ENCODE measurements around the gene RAD9B.
"Not testable (repeated sequence)": the region's sequence is repeated elsewhere in the genome, so short reads cannot be mapped to it uniquely, and the experiment has no call there.

Gene RAD9B

DNA sequence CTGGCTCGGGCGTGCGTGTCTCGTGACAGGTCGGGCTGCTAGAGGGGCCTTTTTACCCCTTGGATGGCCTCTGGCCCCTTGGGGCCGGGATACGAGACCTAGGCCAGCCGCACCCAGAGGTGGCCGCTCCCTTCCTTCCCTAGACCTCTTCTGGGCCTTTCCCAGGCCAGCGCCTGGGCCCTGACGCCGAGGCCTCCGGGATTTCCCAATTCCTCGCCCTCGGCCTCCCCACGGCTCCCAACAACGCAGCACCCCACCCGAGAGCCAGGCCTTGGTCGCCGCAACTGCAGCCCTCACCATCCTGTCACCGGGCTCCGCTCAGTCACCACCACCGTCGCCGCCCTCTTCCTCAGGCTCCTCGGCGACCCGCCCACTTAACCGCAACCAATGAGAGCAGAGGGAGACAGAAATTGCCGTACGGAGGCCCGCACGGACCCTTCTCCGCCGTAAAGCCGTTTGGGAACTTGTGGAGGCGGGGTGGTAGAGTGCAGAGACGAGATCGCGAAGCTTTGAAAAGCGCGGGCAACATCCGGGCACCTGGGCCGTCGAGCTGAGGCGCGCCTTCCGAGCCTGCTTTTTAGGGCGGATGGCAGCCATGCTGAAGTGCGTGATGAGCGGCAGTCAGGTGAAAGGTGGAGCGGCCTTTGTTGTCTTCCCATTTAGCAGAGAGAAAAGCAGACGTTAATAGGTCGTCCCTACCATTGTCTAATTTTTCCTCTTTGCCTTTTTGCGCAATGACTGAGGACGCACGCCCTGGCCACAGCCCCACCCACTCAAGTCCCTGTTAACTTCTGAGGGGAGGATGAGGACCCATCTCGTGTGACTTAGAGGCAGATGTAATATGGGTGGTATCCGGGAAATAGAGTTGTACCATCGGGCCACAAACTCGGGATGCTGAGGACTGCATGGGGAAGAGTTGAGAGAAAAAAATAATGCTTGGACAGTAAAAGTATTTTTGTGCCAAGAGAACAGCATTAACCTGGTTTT lies at the start of gene RAD9B, which contains the start of gene VPS29:
RAD9B (plus strand) TSS at position 580 of the 987 bp plus-strand sequence; CDS start at position 587, 7 bp downstream.
VPS29 (minus strand) TSS at position 360 of the 987 bp plus-strand sequence; CDS start at position 300, 60 bp downstream.
- peak; percentile 95 for DNase-seq (ENCODE audit: low spot score)

GRCh38 chr12:110453569-110454296 lies 48.4 kb upstream of the RAD9B start:
- no peak for DNase-seq (ENCODE audit: low spot score)

DNA sequence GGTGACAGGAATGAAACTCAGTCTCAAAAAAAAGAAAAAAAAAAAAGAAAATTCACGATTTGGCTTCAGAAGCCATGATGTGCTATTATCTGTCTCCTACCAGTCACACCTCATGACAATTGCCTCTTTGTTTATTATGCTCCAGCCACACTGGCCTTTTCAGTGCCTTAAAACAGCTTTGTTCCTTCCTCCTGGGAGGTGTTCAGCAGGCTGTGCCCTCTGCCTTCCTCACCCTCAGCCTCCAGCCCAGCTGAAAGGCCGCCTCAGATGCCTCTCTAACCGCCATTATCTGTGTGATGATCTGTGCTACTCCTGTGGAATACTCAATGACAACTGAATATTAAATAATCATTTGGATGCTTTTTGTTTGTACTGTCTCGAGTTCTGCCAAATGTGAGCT lies 43.4 kb upstream of the RAD9B start:
- no peak for DNase-seq (ENCODE audit: low spot score)

DNA sequence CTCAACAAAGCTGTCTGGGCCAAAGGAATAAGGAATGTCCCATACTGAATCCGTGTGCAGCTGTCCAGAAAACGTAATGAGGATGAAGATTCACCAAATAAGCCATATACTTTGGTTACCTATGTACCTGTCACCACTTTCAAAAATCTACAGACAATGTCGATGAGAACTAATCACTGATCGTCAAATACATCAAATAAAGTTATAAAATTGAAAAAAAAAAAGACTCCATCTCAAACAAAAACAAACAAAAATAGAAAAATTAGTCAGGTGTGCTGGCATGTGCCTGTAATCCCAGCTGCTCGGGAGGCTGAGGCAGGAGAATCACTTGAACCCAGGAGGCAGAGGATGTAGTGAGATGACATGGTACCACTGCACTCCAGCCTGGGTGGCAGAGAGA lies 40.9 kb upstream of the RAD9B start:
- DNase-seq (ENCODE audit: low spot score), result not testable (repeated sequence)

GRCh38 chr12:110465024-110465423 lies 37.1 kb upstream of the RAD9B start:
- DNase-seq (ENCODE audit: low spot score), result no peak

DNA sequence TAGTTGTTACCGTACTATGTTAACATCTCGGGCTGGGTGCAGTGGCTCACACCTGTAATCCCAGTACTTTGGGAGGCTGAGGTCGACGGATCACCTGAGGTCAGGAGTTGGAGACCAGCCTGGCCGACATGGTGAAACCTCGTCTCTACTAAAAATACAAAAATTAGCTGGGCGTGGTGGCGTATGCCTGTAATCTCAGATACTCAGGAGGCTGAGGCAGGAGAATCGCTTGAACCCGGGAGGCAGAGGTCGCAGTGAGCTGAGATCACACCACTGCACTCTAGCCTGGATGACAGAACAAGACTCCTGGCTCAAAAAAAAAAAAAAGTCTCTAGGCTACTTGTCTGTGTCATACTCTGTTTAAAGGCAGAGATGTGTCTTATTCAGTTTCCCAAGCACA lies 36.4 kb upstream of the RAD9B start:
- not testable (repeated sequence) for DNase-seq (ENCODE audit: low spot score)

- DNase-seq (ENCODE audit: low spot score), result no peak
Observed at GRCh38 chr12:110466791-110467190, 35.3 kb upstream of the RAD9B start.

DNA sequence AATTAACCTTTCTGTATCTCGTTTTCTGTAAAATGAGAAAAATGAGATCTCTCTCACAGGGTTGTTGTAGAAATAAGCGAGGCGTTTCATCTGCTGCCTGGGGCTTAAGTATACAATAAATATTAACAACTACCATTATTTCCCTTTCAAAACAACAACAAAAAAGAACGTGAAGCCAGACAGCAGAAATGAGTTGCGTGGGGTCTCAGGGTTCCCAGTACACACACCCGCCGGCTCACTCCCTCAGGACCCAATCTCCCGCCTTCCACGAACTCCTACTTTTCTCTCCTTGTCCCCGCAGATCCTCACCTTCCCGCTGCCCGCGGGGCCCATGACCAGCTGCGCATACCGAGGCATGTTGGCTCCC lies 34.3 kb upstream of the RAD9B start:
- no peak for DNase-seq (ENCODE audit: low spot score)

DNA sequence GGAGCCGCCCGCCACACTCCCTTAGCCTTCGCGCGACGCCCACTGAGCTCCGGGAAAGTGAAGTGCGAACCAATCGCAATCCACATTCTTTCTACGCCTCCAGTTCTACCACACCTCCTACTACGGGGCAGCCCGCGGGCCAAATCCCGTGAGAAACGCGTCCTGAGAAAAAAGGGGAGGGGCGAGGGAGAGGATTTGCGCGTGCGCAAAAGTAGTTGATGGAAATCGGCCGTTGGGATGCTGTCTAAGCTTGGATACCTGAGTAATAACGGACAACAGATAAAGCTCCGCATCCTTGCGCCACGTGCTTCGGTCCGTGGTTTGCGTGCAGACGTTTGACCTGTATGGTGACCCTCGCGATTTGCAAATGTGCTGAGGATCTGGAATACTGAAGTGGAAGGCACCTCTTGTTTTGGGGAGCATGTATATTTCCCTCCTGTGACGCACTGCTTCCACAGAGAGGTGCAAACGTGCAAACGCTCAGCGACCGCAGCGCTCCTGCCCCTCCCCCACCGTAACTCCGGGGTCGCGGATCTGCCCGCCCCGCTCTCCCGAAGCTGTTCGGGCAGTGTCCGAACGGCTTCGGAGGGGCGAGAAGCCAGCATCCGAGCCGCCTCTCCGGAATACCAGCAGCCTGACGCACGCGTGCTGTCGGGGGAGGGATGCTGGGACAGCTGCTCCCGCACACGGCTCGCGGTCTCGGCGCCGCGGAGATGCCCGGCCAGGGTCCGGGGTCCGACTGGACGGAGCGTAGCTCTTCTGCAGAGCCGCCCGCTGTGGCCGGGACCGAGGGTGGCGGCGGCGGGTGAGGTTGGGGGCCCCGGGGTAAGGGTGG lies 33.7 kb upstream of the RAD9B start, which contains the start of the genes FAM216A and GPN3:
FAM216A (plus strand) TSS at position 632 of the 835 bp plus-strand sequence; CDS start at position 663, 31 bp downstream.
GPN3 (minus strand) TSS at position 44 of the 835 bp plus-strand sequence. CDS start 54 bp downstream, outside the sequence.
- DNase-seq (ENCODE audit: low spot score), result peak; percentile 96

- no peak for DNase-seq (ENCODE audit: low spot score)
Observed at GRCh38 chr12:110475426-110475825, 26.7 kb upstream of the RAD9B start.

DNA sequence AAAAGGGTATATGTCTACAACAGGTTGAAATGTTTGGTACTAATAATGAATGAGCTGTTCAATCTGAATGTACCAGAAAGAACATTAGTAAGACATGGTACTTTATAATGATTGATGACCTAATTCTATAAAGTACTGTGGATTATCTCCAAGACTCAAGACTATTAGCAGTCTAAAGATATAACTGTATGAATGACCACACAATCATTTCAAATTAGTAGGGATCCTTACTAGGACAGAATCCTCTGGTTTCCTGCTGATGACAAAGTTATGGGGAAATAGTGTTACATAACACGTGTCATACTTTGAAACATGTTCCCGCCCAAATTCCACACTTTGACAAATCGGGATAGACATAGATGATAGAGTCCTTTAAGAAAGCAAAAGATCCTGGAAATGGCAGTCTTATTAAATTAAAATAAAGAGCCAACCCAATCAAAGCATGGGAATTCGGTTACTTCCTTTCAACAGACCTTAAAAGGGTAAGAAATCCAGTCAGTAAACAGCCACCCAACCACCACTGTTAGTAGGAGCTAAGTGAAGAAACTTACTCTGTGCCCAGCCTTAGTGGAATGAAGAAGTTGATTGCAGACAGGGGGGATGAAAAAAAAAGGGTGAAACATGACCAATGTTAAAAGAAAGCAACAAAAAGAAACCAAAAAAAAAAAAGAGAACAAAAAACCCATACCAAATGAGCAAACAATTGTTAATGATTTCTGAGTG lies 3.0 kb upstream of the RAD9B start:
- DNase-seq (ENCODE audit: low spot score), result no peak

DNA sequence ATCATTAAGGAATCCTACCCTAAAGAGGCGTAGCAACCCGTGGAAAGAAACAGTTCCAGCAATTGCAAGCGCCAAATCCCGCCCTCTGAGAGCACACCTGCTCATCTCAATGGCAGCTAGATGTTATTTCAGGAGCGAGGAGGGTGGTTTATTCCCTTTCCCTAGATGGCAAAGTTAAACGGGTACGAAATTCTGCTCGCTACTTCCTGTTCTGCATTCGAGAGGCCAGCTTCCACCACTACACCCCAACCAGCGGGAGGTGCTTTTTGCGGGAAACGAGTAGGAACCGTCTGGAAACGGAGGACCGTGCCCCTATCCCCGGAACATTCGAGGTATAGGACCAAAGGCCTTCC lies 756 bp upstream of the RAD9B start:
- peak; percentile 56 for DNase-seq (ENCODE audit: low spot score)

GRCh38 chr12:110503432-110503831 lies 1.3 kb downstream of the RAD9B start:
- no peak for DNase-seq (ENCODE audit: low spot score)

GRCh38 chr12:110505332-110505731 lies 3.2 kb downstream of the RAD9B start:
- DNase-seq (ENCODE audit: low spot score), result no peak

- DNase-seq (ENCODE audit: low spot score), result no peak
Observed at GRCh38 chr12:110508071-110508586, 6.0 kb downstream of the RAD9B start.

GRCh38 chr12:110513842-110514241 lies 11.7 kb downstream of the RAD9B start:
- no peak for DNase-seq (ENCODE audit: low spot score)

DNA sequence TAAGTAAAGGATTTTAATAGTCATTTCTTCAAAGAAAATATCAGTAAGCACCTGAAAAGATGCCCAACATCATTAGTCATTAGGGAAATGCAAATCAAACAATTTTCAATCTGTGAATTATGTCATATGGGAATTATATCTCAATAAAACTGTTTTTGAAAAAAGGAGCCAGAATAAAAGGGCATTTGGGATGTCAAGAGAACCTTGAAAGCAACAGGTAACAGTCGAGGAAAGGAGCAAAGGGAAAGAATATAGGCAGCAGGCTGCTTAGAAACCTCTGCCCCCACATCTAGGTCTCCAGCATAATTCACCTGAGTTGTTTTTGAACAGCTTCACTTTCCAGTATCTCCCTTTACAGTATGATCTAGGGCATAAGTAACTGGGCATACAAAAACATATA lies 12.2 kb downstream of the RAD9B start:
- DNase-seq (ENCODE audit: low spot score), result no peak

GRCh38 chr12:110516995-110517394 lies 14.9 kb downstream of the RAD9B start:
- DNase-seq (ENCODE audit: low spot score), result no peak

DNA sequence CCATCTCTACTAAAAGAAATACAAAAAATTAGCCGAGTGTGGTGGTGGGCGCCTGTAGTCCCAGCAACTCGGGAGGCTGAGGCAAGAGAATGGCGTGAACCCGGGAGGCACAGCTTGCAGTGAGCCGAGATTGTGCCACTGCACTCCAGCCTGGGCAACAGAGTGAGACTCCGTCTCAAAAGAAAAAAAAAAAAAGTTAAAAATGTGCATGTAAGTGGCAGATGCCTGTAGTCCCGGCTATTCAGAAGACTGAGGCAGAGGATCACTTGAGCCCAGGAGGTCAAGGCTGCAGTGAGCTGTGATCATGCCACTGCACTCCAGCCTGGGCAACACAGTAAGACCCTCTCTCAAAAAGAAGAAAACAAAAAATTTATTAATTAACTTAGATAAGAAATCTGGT lies 15.9 kb downstream of the RAD9B start:
- not testable (repeated sequence) for DNase-seq (ENCODE audit: low spot score)

- DNase-seq (ENCODE audit: low spot score), result not testable (repeated sequence)
Observed at GRCh38 chr12:110520876-110521712, 19.0 kb downstream of the RAD9B start.
